NCI-H82 treated with DMSO at 0.1 percent for 48 hours (cell line): Measurements from ENCODE around the gene KREMEN2.
A peak's percentile ranks its signal among the peaks of the same experiment; 100 is the strongest.
"Not testable (repeated sequence)": the region's sequence is repeated elsewhere in the genome, so short reads cannot be mapped to it uniquely, and the experiment has no call there.

ENCODE experiments used
- DNase-seq: peaks from one replicate; lab custom pipeline; 2025; ENCODE audit not compliant: unreplicated experiment; lab: John Stamatoyannopoulos, UW

The KREMEN2 gene

GRCh38 chr16:2939968-2940367, 24.1 kb upstream of the KREMEN2 start:
- no peak for DNase-seq

- DNase-seq: no peak
Observed at GRCh38 chr16:2942045-2942444, 22.0 kb upstream of the KREMEN2 start.

- DNase-seq: not testable (repeated sequence)
Observed at GRCh38 chr16:2943716-2944115, 20.4 kb upstream of the KREMEN2 start.

DNA sequence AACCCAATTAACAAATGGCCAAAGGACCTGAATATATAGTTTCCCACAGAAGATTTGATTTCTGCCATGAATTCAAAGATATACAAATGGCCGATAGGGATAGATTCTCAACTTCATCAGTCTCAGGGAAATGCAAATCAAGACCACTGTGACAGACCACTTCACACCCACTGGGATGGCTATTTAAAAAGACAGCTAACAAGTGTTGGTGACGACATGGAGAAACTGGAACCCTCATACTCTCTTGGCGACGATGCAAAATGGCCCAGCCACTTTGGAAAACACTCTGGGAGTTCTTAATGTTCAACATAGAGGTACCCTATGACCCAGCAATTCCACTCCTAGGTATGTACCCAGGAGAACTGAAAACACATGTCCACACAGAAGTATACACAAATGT, 17.4 kb upstream of the KREMEN2 start:
- no peak for DNase-seq

GRCh38 chr16:2948807-2949704, 15.0 kb upstream of the KREMEN2 start:
- no peak for DNase-seq

DNA sequence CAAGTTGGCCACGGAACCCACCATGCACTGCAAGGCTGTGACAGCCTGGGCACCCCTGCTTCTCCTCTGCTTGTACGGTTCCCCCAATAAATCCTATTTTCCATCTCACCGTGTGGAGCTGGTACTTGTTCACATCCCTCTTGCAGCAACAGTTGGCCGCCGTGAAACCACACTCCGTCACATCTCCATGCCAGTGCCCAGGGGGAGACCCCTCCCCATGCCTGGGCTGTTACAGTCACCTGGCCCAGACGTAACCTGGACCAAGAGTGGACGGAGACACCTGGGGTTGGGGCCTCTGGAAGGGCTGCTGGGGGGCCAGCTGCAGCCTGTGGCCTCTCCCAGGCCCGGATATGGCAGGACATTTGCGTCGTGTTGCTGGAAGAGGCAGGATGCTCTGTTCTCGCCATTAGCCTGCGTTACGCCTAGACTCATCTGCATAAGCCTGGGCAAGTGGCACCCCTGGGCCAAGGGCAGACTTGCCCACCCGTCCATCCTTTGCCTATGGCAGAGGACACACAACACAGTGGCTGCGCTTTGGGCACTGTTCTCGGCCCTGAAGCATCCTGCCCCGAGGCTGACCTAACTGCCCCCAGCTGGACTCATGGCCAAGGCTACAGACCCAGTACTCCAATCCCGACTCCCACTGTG, 14.2 kb upstream of the KREMEN2 start:
- DNase-seq: no peak

DNA sequence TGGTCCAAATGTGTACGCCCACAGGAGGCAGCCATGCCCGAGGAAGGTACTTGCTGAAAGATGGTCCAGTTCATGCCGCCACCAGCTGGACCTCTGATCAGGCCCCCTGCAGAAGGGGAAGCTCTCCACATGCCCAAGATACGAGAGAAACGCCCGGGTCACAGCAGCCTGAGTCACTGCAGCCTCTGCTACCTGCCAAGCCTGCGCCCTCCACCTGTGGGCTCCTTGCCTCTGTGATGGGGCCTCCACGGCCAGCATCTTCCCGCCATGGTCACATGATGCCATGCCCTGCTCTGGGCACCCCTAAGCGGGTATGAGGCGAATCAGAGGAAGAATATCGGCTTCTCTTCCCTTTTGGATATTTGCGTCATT, 13.7 kb upstream of the KREMEN2 start:
- DNase-seq: no peak

DNA sequence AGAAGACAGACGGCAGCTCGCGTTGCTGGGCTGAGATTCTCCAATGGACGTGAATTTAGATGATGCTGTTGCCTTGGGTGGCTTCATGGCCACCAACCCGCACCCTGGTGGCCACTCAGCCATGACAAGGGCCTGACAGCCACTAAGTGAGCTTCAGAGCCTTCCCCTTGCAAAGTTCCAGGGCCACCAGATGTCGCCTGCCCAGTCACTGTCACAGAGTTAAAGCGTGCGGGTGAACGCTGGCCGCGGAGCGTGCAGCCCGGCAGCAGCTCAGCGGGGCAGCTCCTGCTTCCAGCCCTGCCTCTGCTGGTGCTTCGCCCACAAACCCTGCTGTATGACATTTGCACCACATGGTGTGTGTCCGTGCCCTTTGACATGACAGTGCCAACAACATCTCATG, 13.3 kb upstream of the KREMEN2 start:
- DNase-seq: no peak

GRCh38 chr16:2952679-2953078, 11.4 kb upstream of the KREMEN2 start:
- DNase-seq: no peak

DNA sequence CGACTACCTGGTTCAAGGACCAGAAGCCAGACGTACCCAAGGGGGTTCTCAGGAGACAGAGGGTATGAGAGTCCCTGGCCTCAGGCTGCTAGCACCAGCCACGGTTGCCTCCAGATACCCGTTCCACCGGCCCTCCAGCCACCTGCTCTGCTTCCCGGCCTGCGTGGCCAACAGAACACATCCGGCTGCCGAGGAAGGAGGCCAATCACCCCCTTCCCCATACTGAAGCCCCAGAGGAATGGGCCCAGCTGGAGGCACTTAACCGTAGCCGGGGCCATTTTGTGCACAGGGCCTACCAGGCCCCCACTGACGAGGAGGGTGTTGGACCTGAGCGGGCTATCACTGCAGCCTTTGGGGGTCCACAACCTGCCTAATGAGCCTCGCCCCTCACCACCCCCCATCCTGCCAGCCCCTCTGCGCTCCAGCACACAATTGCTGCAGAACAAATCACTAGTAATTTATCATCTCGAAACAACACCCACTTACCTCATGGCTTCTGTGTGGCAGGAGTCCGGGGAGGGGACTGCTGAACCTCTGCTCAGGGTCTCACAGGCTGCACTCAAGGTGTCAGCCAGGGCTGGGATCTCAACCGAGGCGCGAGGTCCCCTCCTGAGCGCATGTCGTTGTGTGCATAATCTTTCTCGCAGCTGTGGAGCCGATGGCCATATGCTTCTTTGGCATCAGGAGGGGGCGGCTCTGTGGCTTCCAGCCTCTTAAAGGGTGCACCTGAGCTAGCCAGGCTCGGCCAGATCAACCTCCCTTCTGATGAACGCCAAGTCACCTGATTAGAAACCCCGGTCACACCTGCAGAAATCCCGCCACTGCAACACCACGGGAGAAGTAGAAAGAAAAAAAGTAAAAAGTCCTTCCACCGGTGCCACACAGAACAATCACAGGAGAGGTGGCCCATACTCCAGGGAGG, 10.1 kb upstream of the KREMEN2 start:
- peak; percentile 41 for DNase-seq

DNA sequence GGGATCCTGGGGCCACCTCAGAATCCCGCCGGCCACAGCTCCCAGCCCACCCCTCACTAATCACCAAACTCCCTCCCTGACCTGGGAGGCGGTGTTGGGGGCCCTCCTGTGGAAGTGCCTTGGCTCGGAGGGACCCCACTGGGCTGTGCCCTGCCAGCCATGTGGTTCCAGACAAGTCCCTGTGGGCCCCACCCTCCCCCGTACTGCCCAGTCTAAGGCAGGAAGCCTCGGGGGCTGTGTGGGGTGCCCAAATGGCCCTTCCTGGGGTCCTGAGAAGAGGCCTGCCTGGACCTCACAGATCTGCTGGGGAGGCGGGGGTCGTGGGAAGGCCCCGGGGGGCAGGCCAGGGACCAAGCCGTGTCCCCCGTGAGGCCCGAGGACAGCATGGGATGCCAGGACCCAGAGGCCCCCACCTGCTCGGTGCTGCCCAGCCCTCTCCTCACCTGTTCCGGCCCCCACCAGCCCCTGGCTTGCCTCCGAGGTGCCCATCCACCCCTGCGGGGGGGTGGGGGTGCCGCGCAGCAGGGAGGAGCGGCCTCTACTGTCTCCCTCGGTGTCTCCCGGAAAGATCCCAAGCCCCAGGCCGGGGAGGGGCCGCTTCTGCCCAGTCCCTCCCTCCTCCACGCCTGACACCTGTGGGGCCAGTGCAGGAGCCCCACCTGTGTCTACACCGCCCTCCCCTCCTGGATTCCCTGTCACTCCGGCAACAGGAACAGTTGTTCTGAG, 9.3 kb upstream of the KREMEN2 start:
- DNase-seq: no peak

- no peak for DNase-seq
Observed at GRCh38 chr16:2955438-2955778, 8.7 kb upstream of the KREMEN2 start.

- DNase-seq: no peak
Observed at GRCh38 chr16:2955779-2956578, 8.1 kb upstream of the KREMEN2 start.

GRCh38 chr16:2956579-2956956, 7.5 kb upstream of the KREMEN2 start:
- DNase-seq: no peak

GRCh38 chr16:2959206-2959605, 4.9 kb upstream of the KREMEN2 start:
- no peak for DNase-seq

- no peak for DNase-seq
Observed at GRCh38 chr16:2960183-2961010, 3.7 kb upstream of the KREMEN2 start.

- DNase-seq: no peak
Observed at GRCh38 chr16:2962334-2963073, 1.6 kb upstream of the KREMEN2 start.

- DNase-seq: no peak
Observed at GRCh38 chr16:2963074-2963722, 877 bp upstream of the KREMEN2 start.
